Natural killer cell treated with Interleukin-12 subunit alpha and Interleukin-12 subunit beta and Interleukin-15 and Interleukin-18, amount 100 ng/mL, for 72 hours (primary cell): ENCODE measurements around the gene RAMP1. TPM values are rescaled to one million over a fixed set of nuclear protein-coding genes. Genes with fewer than 3 reads are reported as not detected.
A peak's percentile ranks its signal among the peaks of the same experiment; 100 is the strongest.
"Not testable (repeated sequence)": the region's sequence is repeated elsewhere in the genome, so short reads cannot be mapped to it uniquely, and the experiment has no call there.

Experiments used
- ATAC-seq, 2 donors: fragments of 150-1000 bp; cut with Tn5 transposase in 1 of 2; sonication (Bioruptor Pico), chemical (Tn5 transposase) in 1 of 2; 2 replicates each; pipeline ENCODE4 v1.10.0; 2021
- DNase-seq: peaks from one replicate; pipeline ENCODE4 v3.0.0; 2022; ENCODE audit warnings: low spot score
- H3K27ac Mint-ChIP-seq, 2 donors: 1 replicate in 1 of 2; 2 replicates in 1 of 2; pipeline ENCODE4 v1.8.0; 2022; ENCODE audit warnings: mixed read lengths in 2 of 2, mild to moderate bottlenecking in 1 of 2, moderate library complexity in 1 of 2
- H3K27me3 Mint-ChIP-seq, 2 donors: 1 replicate in 1 of 2; 2 replicates in 1 of 2; pipeline ENCODE4 v1.8.0; 2022; ENCODE audit warnings: mixed read lengths in 2 of 2
- H3K36me3 Mint-ChIP-seq: one replicate; pipeline ENCODE4 v1.8.0; 2022; ENCODE audit warnings: mixed read lengths
- H3K4me1 Mint-ChIP-seq, 2 donors: 1 replicate in 1 of 2; 2 replicates in 1 of 2; pipeline ENCODE4 v1.8.0; 2022; ENCODE audit warnings: low read depth in 2 of 2, mixed read lengths in 2 of 2, mild to moderate bottlenecking in 1 of 2
- H3K4me3 Mint-ChIP-seq: one replicate; pipeline ENCODE4 v1.8.0; 2022; ENCODE audit warnings: mixed read lengths
- H3K9me3 Mint-ChIP-seq: 2 replicates; pipeline ENCODE4 v1.8.0; 2022; ENCODE audit warnings: mixed read lengths
- total RNA-seq, 2 donors: library from RNA; stranded (reverse); gene quantifications; one replicate each; pipeline ENCODE4 v1.2.3, GENCODE V29; 2022

RAMP1 gene
- total RNA-seq, 2 donors from 2014 or later = 1.5 to 7.4 TPM

DNA sequence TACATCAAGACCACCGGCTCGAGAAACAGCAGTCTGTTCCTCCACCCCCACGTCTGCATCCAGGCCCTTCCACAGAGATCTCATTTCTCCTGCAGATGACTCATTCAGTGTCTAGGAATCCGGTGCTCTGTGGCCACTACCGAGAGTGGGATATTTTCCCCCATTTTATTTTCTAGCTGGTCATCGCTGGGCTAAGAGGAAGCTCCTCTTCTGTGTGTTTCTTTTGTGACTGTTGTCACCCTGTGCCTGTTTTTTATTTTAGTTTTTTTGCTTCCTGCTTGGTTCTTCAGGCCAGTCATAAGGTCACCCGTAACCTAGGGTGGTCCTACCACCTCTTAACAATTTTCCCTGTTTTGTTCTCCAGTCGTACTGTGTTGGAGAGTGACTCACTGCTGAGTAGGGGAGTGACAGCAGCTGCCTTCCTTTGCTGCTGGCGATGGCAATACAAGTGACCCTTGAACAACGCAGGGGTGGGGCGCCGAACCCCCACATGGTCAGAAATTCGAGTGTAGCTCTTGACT, 6.7 kb downstream of the RAMP1 start:
- H3K4me1 Mint-ChIP-seq = peaks cover 19 to 27% of the 10 kb centered on the region in 2 donors
- ATAC-seq (no peak), DNase-seq (peak; percentile 54)
- H3K27me3 Mint-ChIP-seq = peaks cover 0 to 12% of the 10 kb centered on the region in 2 donors
- H3K4me3 Mint-ChIP-seq = no peak overlapping the region
- H3K9me3 Mint-ChIP-seq = no peaks in the 10 kb centered on the region
- H3K36me3 Mint-ChIP-seq = no peaks in the 10 kb centered on the region
- H3K27ac Mint-ChIP-seq = no peak overlapping the region

DNA sequence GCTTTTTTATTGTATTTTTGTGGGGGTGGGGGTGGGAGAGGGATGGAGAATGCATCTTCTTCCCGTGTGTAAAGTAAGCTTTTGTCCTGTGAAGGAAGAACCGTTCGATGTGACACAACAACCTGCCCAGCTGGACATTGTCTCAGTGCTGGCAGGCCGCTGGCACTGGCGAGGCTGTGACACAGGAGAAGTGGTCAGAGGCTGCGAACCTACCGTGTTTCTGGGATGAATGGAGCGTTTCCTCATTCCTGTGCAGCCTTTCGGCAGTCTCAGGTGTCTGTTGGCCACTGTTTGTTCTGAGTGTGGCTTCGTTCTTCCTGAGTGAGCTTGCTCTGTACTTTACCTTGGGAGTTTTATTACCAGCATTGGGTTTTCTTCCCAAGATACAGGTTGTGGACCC, 8.0 kb downstream of the RAMP1 start:
- no peaks in the 10 kb centered on the region for H3K9me3 Mint-ChIP-seq
- peaks cover 25 to 32% of the 10 kb centered on the region in 2 donors for H3K4me1 Mint-ChIP-seq
- DNase-seq (no peak), ATAC-seq (no peak)
- no peaks in the 10 kb centered on the region for H3K36me3 Mint-ChIP-seq
- no peak overlapping the region for H3K4me3 Mint-ChIP-seq
- peaks cover 0 to 12% of the 10 kb centered on the region in 2 donors for H3K27me3 Mint-ChIP-seq
- H3K27ac Mint-ChIP-seq = peak overlapping the region in 1 of 2 donors; percentile 14

GRCh38 chr2:237868074-237868473, 8.7 kb downstream of the RAMP1 start:
- H3K27ac Mint-ChIP-seq = peak overlapping the region in 1 of 2 donors; percentile 41
- H3K36me3 Mint-ChIP-seq, ATAC-seq, H3K9me3 Mint-ChIP-seq, H3K4me3 Mint-ChIP-seq, DNase-seq: not testable (repeated sequence)
- peaks cover 0 to 12% of the 10 kb centered on the region in 2 donors for H3K27me3 Mint-ChIP-seq
- peaks cover 25 to 32% of the 10 kb centered on the region in 2 donors for H3K4me1 Mint-ChIP-seq

DNA sequence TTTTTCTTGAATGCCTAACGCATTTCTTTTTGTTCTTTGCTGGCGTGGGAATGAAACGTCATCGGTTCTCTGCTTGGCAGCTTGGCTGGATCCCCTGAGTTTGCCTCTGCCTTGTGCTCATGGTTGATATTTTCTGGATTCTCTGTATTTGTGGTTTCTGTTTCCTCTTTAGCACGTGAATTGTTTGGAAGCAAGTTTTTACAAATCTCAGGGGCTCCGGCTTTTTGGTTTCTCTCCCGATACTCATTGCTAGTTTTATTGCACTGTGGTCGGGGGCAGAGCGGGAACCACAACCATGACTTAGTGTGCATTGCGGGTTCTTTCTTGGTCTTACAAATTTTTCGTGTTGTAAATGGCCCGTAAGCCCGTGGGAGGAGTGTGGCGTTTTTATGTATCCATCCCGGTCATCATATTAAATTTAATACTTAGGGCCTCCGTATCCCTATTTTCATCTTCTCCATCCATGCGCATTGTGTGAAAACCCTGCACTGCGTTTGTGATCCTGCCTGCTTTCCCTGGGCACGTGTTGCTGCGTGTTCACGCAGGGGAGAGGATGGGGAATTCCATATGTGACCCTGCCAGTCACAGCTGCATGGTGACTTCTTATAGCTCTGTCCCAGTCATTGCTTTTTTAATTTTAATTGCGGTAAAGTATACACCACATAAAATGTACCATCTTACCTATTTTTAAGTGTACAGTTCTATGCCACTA, 9.4 kb downstream of the RAMP1 start:
- H3K36me3 Mint-ChIP-seq = no peaks in the 10 kb centered on the region
- H3K4me3 Mint-ChIP-seq = peak overlapping the region; percentile 16
- no peaks in the 10 kb centered on the region for H3K9me3 Mint-ChIP-seq
- peaks cover 0 to 12% of the 10 kb centered on the region in 2 donors for H3K27me3 Mint-ChIP-seq
- DNase-seq (peak; percentile 61), ATAC-seq (no peak)
- peaks cover 25 to 34% of the 10 kb centered on the region in 2 donors for H3K4me1 Mint-ChIP-seq
- H3K27ac Mint-ChIP-seq = peak overlapping the region in 1 of 2 donors; percentile 41

DNA sequence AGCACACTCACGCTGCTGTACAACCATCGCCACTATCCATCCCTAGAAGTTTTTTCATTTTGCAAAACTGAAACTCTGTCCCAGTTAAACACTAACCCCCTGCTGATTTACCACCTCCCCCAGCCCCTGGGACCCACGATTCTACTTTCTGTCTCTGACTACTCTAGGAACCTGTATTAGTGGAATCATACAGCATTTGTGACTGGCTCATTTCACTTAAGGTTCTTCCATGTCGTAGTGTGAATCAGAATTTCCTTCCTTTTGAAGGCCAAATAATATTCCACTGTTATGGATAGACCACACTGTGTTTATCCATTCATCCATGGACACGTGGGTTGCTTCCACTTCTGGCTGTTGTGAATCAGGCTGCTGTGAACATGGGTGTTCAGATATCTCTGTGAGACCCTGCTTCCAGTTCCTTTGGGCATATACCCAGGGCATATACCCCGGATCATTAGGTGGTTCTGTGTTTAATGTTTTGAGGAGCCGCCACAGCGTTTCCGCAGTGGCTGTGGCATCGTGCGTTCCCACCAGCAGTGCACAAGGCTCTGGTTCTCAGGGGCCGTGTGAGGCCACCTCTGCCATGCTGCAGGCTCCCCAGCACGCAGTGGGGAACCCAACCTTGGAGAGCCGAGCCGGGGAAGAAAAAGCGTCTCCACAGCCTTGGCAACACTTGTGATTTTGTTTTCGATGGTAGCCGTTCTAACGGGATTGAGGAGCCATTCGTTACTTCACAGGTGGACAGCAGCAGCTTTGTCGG, 10.1 kb downstream of the RAMP1 start:
- Mint-ChIP-seq H3K9me3 (no peaks in the 10 kb centered on the region), H3K27me3 (peaks cover 0 to 12% of the 10 kb centered on the region in 2 donors), H3K4me3 (peak overlapping the region; percentile 16), H3K4me1 (peaks cover 25 to 34% of the 10 kb centered on the region in 2 donors), H3K36me3 (no peaks in the 10 kb centered on the region), H3K27ac (peak overlapping the region in 1 of 2 donors; percentile 41)
- ATAC-seq (no peak), DNase-seq (no peak)

GRCh38 chr2:237870126-237870525, 10.7 kb downstream of the RAMP1 start:
- Mint-ChIP-seq H3K4me3 (no peak overlapping the region), H3K36me3 (no peaks in the 10 kb centered on the region), H3K9me3 (no peaks in the 10 kb centered on the region), H3K27me3 (peaks cover 0 to 12% of the 10 kb centered on the region in 2 donors), H3K27ac (peak overlapping the region in 1 of 2 donors; percentile 63), H3K4me1 (peaks cover 25 to 29% of the 10 kb centered on the region in 2 donors)
- ATAC-seq = no peak
- DNase-seq = peak; percentile 56

DNA sequence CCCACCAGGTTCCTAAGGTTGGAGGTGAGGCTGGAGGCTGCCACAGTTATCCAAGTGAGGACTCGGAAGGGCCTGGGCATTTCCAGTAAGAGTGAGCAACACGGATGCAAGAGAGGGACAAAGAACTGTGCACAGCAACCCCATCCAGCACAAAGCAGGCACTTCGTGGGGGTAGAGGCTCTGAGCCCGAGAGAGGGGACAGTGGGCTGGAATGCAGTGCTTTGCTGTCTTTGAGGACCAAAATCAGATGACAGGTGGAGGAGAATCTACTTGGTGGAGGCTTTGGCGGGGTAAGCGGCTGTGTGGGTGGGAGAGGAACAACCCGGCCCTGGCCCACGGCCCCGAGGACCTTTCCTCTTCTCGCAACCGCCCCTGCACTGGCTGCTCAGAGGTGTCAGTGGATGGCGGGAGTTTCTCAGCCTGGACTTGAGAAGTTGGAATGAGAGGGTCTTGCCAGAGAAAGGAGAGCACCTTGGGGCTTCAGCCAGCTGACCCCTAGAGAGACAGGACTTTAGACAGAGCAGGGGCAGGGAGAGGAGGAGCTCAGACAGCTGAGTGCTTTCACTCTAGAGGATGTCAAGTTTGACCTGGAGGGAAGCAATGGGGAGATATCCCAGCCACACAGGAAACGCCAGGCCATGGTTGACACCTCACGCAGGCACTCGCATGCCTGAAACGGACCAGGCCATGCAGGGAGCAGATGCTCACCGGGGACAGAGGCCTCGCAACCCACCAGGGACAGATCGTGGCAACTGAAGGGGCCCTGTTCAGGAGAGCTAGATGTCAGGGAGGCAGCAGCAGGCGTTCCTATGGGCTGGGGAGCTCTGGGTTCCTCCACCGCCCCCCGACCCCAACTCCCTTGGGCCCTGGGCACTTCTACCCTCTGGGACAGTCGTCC, 11.6 kb downstream of the RAMP1 start:
- peak overlapping the region in 1 of 2 donors; percentile 63 for H3K27ac Mint-ChIP-seq
- no peaks in the 10 kb centered on the region for H3K36me3 Mint-ChIP-seq
- H3K4me1 Mint-ChIP-seq = peaks cover 25 to 29% of the 10 kb centered on the region in 2 donors
- H3K27me3 Mint-ChIP-seq = peaks cover 0 to 12% of the 10 kb centered on the region in 2 donors
- DNase-seq (no peak), ATAC-seq (no peak)
- H3K9me3 Mint-ChIP-seq = no peaks in the 10 kb centered on the region
- no peak overlapping the region for H3K4me3 Mint-ChIP-seq

- no peak for DNase-seq
- Mint-ChIP-seq H3K36me3 (no peaks in the 10 kb centered on the region), H3K27me3 (peaks cover 0 to 12% of the 10 kb centered on the region in 2 donors), H3K4me3 (no peak overlapping the region), H3K4me1 (peaks cover 25 to 29% of the 10 kb centered on the region in 2 donors), H3K9me3 (no peaks in the 10 kb centered on the region), H3K27ac (no peak overlapping the region)
- ATAC-seq = no peak
These were observed 12.9 kb downstream of the RAMP1 start for GRCh38 chr2:237872178-237872887.

DNA sequence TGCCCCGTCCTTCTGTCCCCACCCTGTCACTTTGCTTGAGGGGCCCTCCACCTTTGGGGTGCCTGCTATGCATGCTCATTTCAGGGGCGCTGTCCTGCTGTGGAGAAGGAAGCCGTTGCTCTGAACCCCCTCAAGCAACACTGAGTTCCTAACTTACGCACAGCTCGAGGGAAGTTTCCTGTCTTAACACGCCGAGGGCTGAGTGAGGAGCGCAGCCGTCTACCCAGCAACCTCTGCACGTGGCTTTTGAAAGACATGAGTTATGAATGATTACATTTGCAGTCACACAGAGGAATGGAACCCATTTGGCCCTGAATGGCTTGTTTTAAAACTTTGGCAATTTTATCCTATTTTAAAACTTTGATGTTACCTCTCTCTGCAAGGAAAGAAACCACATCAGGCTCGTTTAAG, 14.0 kb downstream of the RAMP1 start:
- peaks cover 0 to 12% of the 10 kb centered on the region in 2 donors for H3K27me3 Mint-ChIP-seq
- H3K36me3 Mint-ChIP-seq = no peaks in the 10 kb centered on the region
- H3K27ac Mint-ChIP-seq = no peak overlapping the region
- no peaks in the 10 kb centered on the region for H3K9me3 Mint-ChIP-seq
- H3K4me1 Mint-ChIP-seq = peaks cover 25 to 29% of the 10 kb centered on the region in 2 donors
- no peak for ATAC-seq
- no peak overlapping the region for H3K4me3 Mint-ChIP-seq
- DNase-seq = no peak

- H3K4me3 Mint-ChIP-seq = no peak overlapping the region
- no peak overlapping the region for H3K27ac Mint-ChIP-seq
- no peaks in the 10 kb centered on the region for H3K9me3 Mint-ChIP-seq
- ATAC-seq = peak in 1 of 2 donors; percentile 3
- peaks cover 0 to 6% of the 10 kb centered on the region in 2 donors for H3K27me3 Mint-ChIP-seq
- peaks cover 19 to 23% of the 10 kb centered on the region in 2 donors for H3K4me1 Mint-ChIP-seq
- DNase-seq = no peak
- H3K36me3 Mint-ChIP-seq = no peaks in the 10 kb centered on the region
These were observed 14.6 kb downstream of the RAMP1 start for GRCh38 chr2:237873897-237874551.

GRCh38 chr2:237874585-237875161, 15.2 kb downstream of the RAMP1 start:
- Mint-ChIP-seq H3K27ac (no peak overlapping the region), H3K27me3 (no peaks in the 10 kb centered on the region), H3K36me3 (no peaks in the 10 kb centered on the region), H3K9me3 (no peaks in the 10 kb centered on the region), H3K4me3 (no peak overlapping the region), H3K4me1 (peaks cover 14 to 17% of the 10 kb centered on the region in 2 donors)
- no peak for DNase-seq
- no peak for ATAC-seq
